Esophagus squamous epithelium (tissue), 4 donors: ENCODE results near the gene SLC12A9.

Source experiments
- POLR2A ChIP-seq, 4 donors: fragments of 450-650 bp; IDR thresholded peaks; one replicate each; pipeline ENCODE4 v1.6.1; 2017; ENCODE audit warnings: antibody characterized with exemption in 4 of 4, mild to moderate bottlenecking in 4 of 4, moderate library complexity in 3 of 4
- TF ChIP-seq, protein P1 (sequence below), 6 experiments: fragments of 450-650 bp in 4 of 6; fragments of 200-600 bp in 2 of 6; sonication (generic) in 2 of 6; IDR thresholded peaks; one replicate each; pipeline ENCODE4 v1.5.1; 2016 to 2019; ENCODE audit warnings: antibody characterized with exemption in 6 of 6, mild to moderate bottlenecking in 4 of 6, moderate library complexity in 4 of 6

DNA sequence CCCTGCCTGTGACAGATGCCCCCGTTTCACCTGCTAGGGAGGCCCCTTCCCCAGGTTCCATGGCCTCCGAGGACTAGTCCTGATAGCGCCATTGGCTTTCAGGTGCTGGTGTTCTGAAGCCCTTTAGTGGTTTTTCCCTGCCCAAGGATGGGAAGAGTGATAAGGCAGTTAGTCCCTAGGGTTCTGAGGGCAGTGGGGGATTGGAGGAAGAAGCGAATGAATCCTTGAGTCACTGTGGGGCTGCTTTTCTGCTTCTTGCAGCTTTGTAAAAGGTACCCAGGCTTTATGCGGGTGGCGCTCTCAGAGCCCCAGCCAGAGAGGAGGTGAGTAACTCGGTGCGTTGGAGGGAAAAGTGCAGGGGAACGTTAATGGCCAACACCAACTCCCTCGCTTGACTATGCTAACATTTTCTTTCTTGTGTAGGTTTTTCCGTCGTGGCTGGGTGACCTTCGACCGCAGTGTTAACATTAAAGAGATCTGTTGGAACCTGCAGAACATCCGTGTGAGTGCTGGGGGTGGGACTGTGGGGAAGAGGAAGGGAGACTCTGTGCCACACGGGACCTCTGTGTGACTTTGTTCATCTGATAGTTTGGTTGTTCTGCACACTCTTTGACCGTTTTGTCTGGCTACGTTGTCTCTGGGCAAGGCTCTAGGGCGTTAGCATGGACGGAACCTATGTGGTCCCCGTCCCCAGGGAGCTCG lies 33.1 kb downstream of the SLC12A9 start:
- TF ChIP-seq POLR2A (IDR thresholded peaks at IDR 0.05): no peak
- TF ChIP-seq, protein P1, sequence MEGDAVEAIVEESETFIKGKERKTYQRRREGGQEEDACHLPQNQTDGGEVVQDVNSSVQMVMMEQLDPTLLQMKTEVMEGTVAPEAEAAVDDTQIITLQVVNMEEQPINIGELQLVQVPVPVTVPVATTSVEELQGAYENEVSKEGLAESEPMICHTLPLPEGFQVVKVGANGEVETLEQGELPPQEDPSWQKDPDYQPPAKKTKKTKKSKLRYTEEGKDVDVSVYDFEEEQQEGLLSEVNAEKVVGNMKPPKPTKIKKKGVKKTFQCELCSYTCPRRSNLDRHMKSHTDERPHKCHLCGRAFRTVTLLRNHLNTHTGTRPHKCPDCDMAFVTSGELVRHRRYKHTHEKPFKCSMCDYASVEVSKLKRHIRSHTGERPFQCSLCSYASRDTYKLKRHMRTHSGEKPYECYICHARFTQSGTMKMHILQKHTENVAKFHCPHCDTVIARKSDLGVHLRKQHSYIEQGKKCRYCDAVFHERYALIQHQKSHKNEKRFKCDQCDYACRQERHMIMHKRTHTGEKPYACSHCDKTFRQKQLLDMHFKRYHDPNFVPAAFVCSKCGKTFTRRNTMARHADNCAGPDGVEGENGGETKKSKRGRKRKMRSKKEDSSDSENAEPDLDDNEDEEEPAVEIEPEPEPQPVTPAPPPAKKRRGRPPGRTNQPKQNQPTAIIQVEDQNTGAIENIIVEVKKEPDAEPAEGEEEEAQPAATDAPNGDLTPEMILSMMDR (IDR thresholded peaks at IDR 0.05): no peak
